HEK293 (cell line): Measurements from ENCODE around the gene ZBTB18.

ENCODE experiments used
- CTCF ChIA-PET: fragments of 350-600 bp; formaldehyde crosslinking; extraction: SDS; loops from one replicate; lab custom pipeline; 2021; ENCODE audit warnings: antibody characterized with exemption; lab: Yijun Ruan, JAX
- POLR2A ChIA-PET: fragments of 300-600 bp; formaldehyde crosslinking; extraction: SDS; loops from one replicate; lab custom pipeline; 2020; ENCODE audit warnings: antibody characterized with exemption, inconsistent platforms; lab: Yijun Ruan, JAX
- H3K27ac ChIP-seq: fragments of 200-500 bp; sonication (Bioruptor generic); 2 replicates; pipeline ENCODE4 v1.5.1; 2014; ENCODE audit warnings: low read depth, low read length, control low read depth, inconsistent platforms; ENCODE audit errors: extremely low read depth
- H3K36me3 ChIP-seq, 2 experiments: fragments of 200-500 bp in 1 of 2; sonication (Bioruptor generic) in 1 of 2; 1 replicate in 1 of 2; 2 replicates in 1 of 2; pipeline ENCODE4 v1.5.1; 2014 to 2017; ENCODE audit warnings: inconsistent platforms in 2 of 2, low read length in 2 of 2; ENCODE audit not compliant: control insufficient read depth in 2 of 2, insufficient read depth in 1 of 2
- H3K4me1 ChIP-seq: fragments of 200-500 bp; sonication (Bioruptor generic); 2 replicates; pipeline ENCODE4 v1.5.1; 2014; ENCODE audit warnings: mild to moderate bottlenecking, low read length, inconsistent platforms; ENCODE audit not compliant: control insufficient read depth, insufficient read depth
- H3K4me3 ChIP-seq: 2 replicates; pipeline ENCODE4 v1.5.1; 2011; ENCODE audit warnings: low read depth, mild to moderate bottlenecking, control low read depth, low read length, moderate library complexity
- H3K9me3 ChIP-seq: fragments of 200-500 bp; sonication (Bioruptor generic); 2 replicates; pipeline ENCODE4 v1.5.1; 2014; ENCODE audit warnings: low read depth, low read length, inconsistent platforms; ENCODE audit not compliant: control insufficient read depth, insufficient read depth
- FEZF1 ChIP-seq: fragments of 450-650 bp; formaldehyde crosslinking; IDR thresholded peaks from 2 replicates; pipeline ENCODE4 v1.5.1; 2016; ENCODE audit warnings: missing biosample characterization, missing genetic modification characterization
- GFI1B ChIP-seq: fragments of 450-650 bp; formaldehyde crosslinking; IDR thresholded peaks from 2 replicates; pipeline ENCODE4 v1.5.1; 2016; ENCODE audit warnings: missing biosample characterization, missing genetic modification characterization
- HOXA7 ChIP-seq: sonication (generic); formaldehyde crosslinking; IDR thresholded peaks from 2 replicates; pipeline ENCODE4 v1.8.1; 2022; ENCODE audit warnings: missing genetic modification reagents, borderline replicate concordance
- HOXD13 ChIP-seq: sonication (generic); formaldehyde crosslinking; IDR thresholded peaks from 2 replicates; pipeline ENCODE4 v1.8.0; 2022; ENCODE audit warnings: missing genetic modification reagents, borderline replicate concordance
- KLF10 ChIP-seq: fragments of 450-650 bp; IDR thresholded peaks from 2 replicates; pipeline ENCODE4 v1.5.1; 2018; ENCODE audit warnings: missing biosample characterization, mild to moderate bottlenecking, missing genetic modification characterization
- OSR2 ChIP-seq: fragments of 450-650 bp; formaldehyde crosslinking; IDR thresholded peaks from 2 replicates; pipeline ENCODE4 v1.5.1; 2016; ENCODE audit warnings: missing biosample characterization, missing genetic modification characterization
- YY1 ChIP-seq: fragments of 450-650 bp; formaldehyde crosslinking; IDR thresholded peaks from 2 replicates; pipeline ENCODE4 v1.5.1; 2018; ENCODE audit warnings: missing biosample characterization, missing genetic modification characterization
- ZBTB17 ChIP-seq: fragments of 450-650 bp; formaldehyde crosslinking; IDR thresholded peaks from 2 replicates; pipeline ENCODE4 v1.5.1; 2016; ENCODE audit warnings: missing biosample characterization, missing genetic modification characterization
- ZBTB21 ChIP-seq: fragments of 450-650 bp; formaldehyde crosslinking; IDR thresholded peaks from 2 replicates; pipeline ENCODE4 v1.5.1; 2017; ENCODE audit warnings: missing biosample characterization, missing genetic modification characterization
- ZBTB7A ChIP-seq: fragments of 450-650 bp; formaldehyde crosslinking; IDR thresholded peaks from 2 replicates; pipeline ENCODE4 v1.5.1; 2016; ENCODE audit warnings: low read depth, missing biosample characterization, missing genetic modification characterization
- ZBTB8A ChIP-seq: fragments of 450-650 bp; formaldehyde crosslinking; IDR thresholded peaks from 2 replicates; pipeline ENCODE4 v1.5.1; 2016; ENCODE audit warnings: missing biosample characterization, missing genetic modification characterization
- ZIC2 ChIP-seq: fragments of 450-650 bp; formaldehyde crosslinking; IDR thresholded peaks from 2 replicates; pipeline ENCODE4 v1.5.1; 2016; ENCODE audit warnings: missing biosample characterization, missing genetic modification characterization
- ZNF133 ChIP-seq: fragments of 450-650 bp; formaldehyde crosslinking; IDR thresholded peaks from 2 replicates; pipeline ENCODE4 v1.5.1; 2016; ENCODE audit warnings: missing biosample characterization, missing genetic modification characterization
- ZNF138 ChIP-seq: fragments of 450-650 bp; formaldehyde crosslinking; IDR thresholded peaks from 2 replicates; pipeline ENCODE4 v1.5.1; 2016; ENCODE audit warnings: missing biosample characterization, missing genetic modification characterization, borderline replicate concordance
- ZNF140 ChIP-seq: fragments of 450-650 bp; formaldehyde crosslinking; IDR thresholded peaks from 2 replicates; pipeline ENCODE4 v1.5.1; 2016; ENCODE audit warnings: missing biosample characterization, missing genetic modification characterization
- ZNF146 ChIP-seq: fragments of 450-650 bp; formaldehyde crosslinking; IDR thresholded peaks from 2 replicates; pipeline ENCODE4 v1.5.1; 2016; ENCODE audit warnings: missing biosample characterization, missing genetic modification characterization
- ZNF174 ChIP-seq: fragments of 450-650 bp; formaldehyde crosslinking; IDR thresholded peaks from 2 replicates; pipeline ENCODE4 v1.5.0; 2017; ENCODE audit warnings: missing biosample characterization, mild to moderate bottlenecking, missing genetic modification characterization
- ZNF274 ChIP-seq, 2 experiments: fragments of 200-500 bp in 1 of 2; fragments of 450-650 bp in 1 of 2; sonication (Bioruptor generic) in 1 of 2; formaldehyde crosslinking in 1 of 2; IDR thresholded peaks; 2 replicates each; pipeline versions ENCODE4 v1.5.1 to v1.6.1; 2014 to 2016; ENCODE audit warnings: borderline replicate concordance in 1 of 2, inconsistent platforms in 1 of 2, low read length in 1 of 2, missing biosample characterization in 1 of 2, missing genetic modification characterization in 1 of 2
- ZNF335 ChIP-seq: fragments of 450-650 bp; formaldehyde crosslinking; conservative IDR thresholded peaks from 2 replicates; pipeline ENCODE4 v1.5.1; 2016; ENCODE audit warnings: missing biosample characterization, missing genetic modification characterization
- ZNF354C ChIP-seq: fragments of 450-650 bp; formaldehyde crosslinking; IDR thresholded peaks from 2 replicates; pipeline ENCODE4 v1.5.1; 2016; ENCODE audit warnings: missing biosample characterization, missing genetic modification characterization, low read depth, borderline replicate concordance
- ZNF37A ChIP-seq: fragments of 450-650 bp; IDR thresholded peaks from 2 replicates; pipeline ENCODE4 v1.5.1; 2018; ENCODE audit warnings: missing biosample characterization, missing genetic modification characterization
- ZNF433 ChIP-seq: fragments of 450-650 bp; formaldehyde crosslinking; IDR thresholded peaks from 2 replicates; pipeline ENCODE4 v1.5.1; 2016; ENCODE audit warnings: missing biosample characterization, missing genetic modification characterization, low read depth
- ZNF558 ChIP-seq: fragments of 450-650 bp; formaldehyde crosslinking; IDR thresholded peaks from 2 replicates; pipeline ENCODE4 v1.5.1; 2016; ENCODE audit warnings: missing biosample characterization, missing genetic modification characterization
- ZNF621 ChIP-seq: fragments of 450-650 bp; formaldehyde crosslinking; IDR thresholded peaks from 2 replicates; pipeline ENCODE4 v1.5.1; 2017; ENCODE audit warnings: missing biosample characterization, missing genetic modification characterization
- ZNF623 ChIP-seq: fragments of 450-650 bp; formaldehyde crosslinking; IDR thresholded peaks from 2 replicates; pipeline ENCODE4 v1.5.1; 2016; ENCODE audit warnings: missing biosample characterization, missing genetic modification characterization
- ZNF677 ChIP-seq: fragments of 450-650 bp; IDR thresholded peaks from 2 replicates; pipeline ENCODE4 v1.5.0; 2018; ENCODE audit warnings: missing biosample characterization, mild to moderate bottlenecking, missing genetic modification characterization, moderate library complexity
- ZNF692 ChIP-seq: fragments of 450-650 bp; formaldehyde crosslinking; IDR thresholded peaks from 2 replicates; pipeline ENCODE4 v1.5.1; 2016; ENCODE audit warnings: missing biosample characterization, missing genetic modification characterization
- ZNF707 ChIP-seq: fragments of 450-650 bp; formaldehyde crosslinking; IDR thresholded peaks from 2 replicates; pipeline ENCODE4 v1.5.1; 2016; ENCODE audit warnings: missing biosample characterization, missing genetic modification characterization
- ZNF747 ChIP-seq: fragments of 450-650 bp; formaldehyde crosslinking; IDR thresholded peaks from 2 replicates; pipeline ENCODE4 v1.5.1; 2016; ENCODE audit warnings: missing biosample characterization, missing genetic modification characterization
- TF ChIP-seq, protein P1 (sequence below): fragments of 450-650 bp; formaldehyde crosslinking; IDR thresholded peaks from 2 replicates; pipeline ENCODE4 v1.5.1; 2016; ENCODE audit warnings: missing biosample characterization, missing genetic modification characterization
- TF ChIP-seq, protein P2 (sequence below): fragments of 450-650 bp; IDR thresholded peaks from 2 replicates; pipeline ENCODE4 v1.5.1; 2018; ENCODE audit warnings: missing biosample characterization, missing genetic modification characterization
- TF ChIP-seq, protein P3 (sequence below): fragments of 450-650 bp; formaldehyde crosslinking; IDR thresholded peaks from 2 replicates; pipeline ENCODE4 v1.5.1; 2016; ENCODE audit warnings: missing biosample characterization, missing genetic modification characterization

Gene ZBTB18

DNA sequence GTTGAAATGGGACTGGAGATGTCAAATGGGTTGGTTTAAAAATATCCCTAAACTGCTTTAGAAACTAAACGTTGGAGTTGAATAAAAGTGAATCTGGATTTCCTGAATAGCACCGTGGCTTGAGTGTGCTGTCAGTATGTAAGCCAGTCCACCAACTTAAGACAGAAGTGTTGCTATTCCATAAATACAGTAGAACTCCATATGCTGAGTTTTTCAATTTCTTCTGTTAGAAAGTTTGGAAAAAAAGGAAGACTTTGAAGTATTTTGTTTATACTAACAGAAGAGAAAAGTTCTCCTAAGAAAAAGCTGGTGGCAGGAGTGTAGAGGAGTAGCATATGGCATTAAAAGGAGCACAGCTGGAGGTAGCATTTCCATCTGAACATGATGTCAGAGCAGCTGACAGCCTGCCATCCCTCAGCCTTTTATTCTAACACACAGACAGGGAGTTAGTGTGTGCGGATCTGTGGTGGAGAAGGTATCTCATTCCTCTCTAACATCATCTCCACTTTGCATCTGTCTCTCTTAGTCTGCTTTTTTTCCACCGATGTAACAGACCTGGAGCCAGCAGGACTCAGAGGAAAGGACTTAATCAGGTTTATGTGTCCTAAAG lies at the start of gene ZBTB18 (continued):
- TF ChIP-seq ZNF433 (tag by site-specific recombination) (no peak), KLF10 (tag by site-specific recombination) (peak; percentile 33; the same call in 1 of the 2 replicates), ZBTB21 (peak; percentile 82), ZNF623 (no peak), ZNF707 (no peak), ZNF335 (tag by site-specific recombination) (peak; percentile 41), HOXD13 (CRISPR knock-in tag) (0 out of 2 replicates have a peak, but pooled peaks have one; percentile 24), ZNF692 (tag by site-specific recombination) (0 out of 2 replicates have a peak, but pooled peaks have one; percentile 24), ZNF354C (tag by site-specific recombination) (no peak), OSR2 (peak; percentile 72), ZBTB17 (tag by site-specific recombination) (peak; percentile 90), ZNF274 (IDR thresholded peaks at IDR 0.05; ENCODE audit: low read length) (no peak), ZNF274 (tag by site-specific recombination; IDR thresholded peaks at IDR 0.05; ENCODE audit: borderline replicate concordance) (no peak), FEZF1 (tag by site-specific recombination) (peak; percentile 89), ZNF174 (tag by site-specific recombination) (no peak), ZBTB8A (tag by site-specific recombination) (peak; percentile 68)
- TF ChIP-seq, protein P1, sequence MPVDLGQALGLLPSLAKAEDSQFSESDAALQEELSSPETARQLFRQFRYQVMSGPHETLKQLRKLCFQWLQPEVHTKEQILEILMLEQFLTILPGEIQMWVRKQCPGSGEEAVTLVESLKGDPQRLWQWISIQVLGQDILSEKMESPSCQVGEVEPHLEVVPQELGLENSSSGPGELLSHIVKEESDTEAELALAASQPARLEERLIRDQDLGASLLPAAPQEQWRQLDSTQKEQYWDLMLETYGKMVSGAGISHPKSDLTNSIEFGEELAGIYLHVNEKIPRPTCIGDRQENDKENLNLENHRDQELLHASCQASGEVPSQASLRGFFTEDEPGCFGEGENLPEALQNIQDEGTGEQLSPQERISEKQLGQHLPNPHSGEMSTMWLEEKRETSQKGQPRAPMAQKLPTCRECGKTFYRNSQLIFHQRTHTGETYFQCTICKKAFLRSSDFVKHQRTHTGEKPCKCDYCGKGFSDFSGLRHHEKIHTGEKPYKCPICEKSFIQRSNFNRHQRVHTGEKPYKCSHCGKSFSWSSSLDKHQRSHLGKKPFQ (tag by site-specific recombination), result no peak

GRCh38 chr1:244002721-244003120 lies 48.4 kb upstream of the ZBTB18 start:
- CTCF ChIA-PET, result no interaction called here
- Histone ChIP-seq H3K9me3 (no peaks in the 10 kb centered on the region), H3K27ac (no peak overlapping the region), H3K36me3 (no peaks in the 10 kb centered on the region), H3K4me1 (no peaks in the 10 kb centered on the region), H3K4me3 (no peak overlapping the region)
- TF ChIP-seq ZNF621 (tag by site-specific recombination) (no peak), ZNF747 (tag by site-specific recombination) (no peak), ZNF140 (tag by site-specific recombination) (no peak), ZNF354C (tag by site-specific recombination) (no peak), YY1 (tag by site-specific recombination) (no peak), ZNF133 (no peak), ZNF677 (no peak), GFI1B (tag by site-specific recombination) (no peak), ZBTB7A (tag by site-specific recombination) (no peak), ZNF37A (tag by site-specific recombination) (no peak), ZIC2 (tag by site-specific recombination) (no peak), ZNF558 (tag by site-specific recombination) (no peak), HOXA7 (CRISPR knock-in tag) (no peak), ZNF146 (tag by site-specific recombination) (no peak), ZNF138 (tag by site-specific recombination) (no peak)
- TF ChIP-seq, protein P2, sequence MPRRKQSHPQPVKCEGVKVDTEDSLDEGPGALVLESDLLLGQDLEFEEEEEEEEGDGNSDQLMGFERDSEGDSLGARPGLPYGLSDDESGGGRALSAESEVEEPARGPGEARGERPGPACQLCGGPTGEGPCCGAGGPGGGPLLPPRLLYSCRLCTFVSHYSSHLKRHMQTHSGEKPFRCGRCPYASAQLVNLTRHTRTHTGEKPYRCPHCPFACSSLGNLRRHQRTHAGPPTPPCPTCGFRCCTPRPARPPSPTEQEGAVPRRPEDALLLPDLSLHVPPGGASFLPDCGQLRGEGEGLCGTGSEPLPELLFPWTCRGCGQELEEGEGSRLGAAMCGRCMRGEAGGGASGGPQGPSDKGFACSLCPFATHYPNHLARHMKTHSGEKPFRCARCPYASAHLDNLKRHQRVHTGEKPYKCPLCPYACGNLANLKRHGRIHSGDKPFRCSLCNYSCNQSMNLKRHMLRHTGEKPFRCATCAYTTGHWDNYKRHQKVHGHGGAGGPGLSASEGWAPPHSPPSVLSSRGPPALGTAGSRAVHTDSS (tag by site-specific recombination), result no peak
- TF ChIP-seq, protein P3, sequence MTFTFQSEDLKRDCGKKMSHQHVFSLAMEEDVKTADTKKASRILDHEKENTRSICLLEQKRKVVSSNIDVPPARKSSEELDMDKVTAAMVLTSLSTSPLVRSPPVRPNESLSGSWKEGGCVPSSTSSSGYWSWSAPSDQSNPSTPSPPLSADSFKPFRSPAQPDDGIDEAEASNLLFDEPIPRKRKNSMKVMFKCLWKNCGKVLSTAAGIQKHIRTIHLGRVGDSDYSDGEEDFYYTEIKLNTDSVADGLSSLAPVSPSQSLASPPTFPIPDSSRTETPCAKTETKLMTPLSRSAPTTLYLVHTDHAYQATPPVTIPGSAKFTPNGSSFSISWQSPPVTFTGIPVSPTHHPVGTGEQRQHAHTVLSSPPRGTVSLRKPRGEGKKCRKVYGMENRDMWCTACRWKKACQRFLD, result no peak
- POLR2A ChIA-PET, result no interaction called here
